Neural progenitor cell (in vitro differentiated cells): ENCODE measurements around the gene GABBR2.

Experiments
- EZH2 ChIP-seq: fragments of 200-600 bp; sonication (generic); IDR thresholded peaks from 2 replicates; pipeline ENCODE4 v1.6.1; 2017; ENCODE audit warnings: antibody characterized with exemption, mild to moderate bottlenecking, moderate library complexity
- TF ChIP-seq, protein P1 (sequence below): fragments of 200-600 bp; sonication (generic); IDR thresholded peaks from 2 replicates; pipeline ENCODE4 v1.5.1; 2017; ENCODE audit warnings: antibody characterized with exemption, mild to moderate bottlenecking

DNA sequence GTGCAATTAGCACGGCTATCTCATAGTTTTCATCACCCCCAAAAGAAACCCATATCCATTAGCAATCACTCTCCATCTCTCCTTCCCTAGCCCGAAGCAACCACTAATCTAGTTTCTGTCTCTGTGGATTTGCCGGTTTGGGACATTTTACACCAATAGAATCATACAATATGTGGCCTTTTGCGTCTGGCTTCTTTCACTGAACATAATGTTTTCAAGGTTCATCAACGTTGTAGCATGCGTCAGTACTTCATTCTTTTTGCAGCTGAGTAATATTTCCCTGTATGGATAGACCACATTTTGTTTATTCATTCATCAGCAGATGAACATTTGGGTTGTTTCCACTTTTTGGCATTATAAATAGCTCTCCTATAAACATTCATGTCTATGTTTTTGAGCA is 377.9 kb downstream of the GABBR2 start:
- TF ChIP-seq, protein P1, sequence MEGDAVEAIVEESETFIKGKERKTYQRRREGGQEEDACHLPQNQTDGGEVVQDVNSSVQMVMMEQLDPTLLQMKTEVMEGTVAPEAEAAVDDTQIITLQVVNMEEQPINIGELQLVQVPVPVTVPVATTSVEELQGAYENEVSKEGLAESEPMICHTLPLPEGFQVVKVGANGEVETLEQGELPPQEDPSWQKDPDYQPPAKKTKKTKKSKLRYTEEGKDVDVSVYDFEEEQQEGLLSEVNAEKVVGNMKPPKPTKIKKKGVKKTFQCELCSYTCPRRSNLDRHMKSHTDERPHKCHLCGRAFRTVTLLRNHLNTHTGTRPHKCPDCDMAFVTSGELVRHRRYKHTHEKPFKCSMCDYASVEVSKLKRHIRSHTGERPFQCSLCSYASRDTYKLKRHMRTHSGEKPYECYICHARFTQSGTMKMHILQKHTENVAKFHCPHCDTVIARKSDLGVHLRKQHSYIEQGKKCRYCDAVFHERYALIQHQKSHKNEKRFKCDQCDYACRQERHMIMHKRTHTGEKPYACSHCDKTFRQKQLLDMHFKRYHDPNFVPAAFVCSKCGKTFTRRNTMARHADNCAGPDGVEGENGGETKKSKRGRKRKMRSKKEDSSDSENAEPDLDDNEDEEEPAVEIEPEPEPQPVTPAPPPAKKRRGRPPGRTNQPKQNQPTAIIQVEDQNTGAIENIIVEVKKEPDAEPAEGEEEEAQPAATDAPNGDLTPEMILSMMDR, result no peak
- TF ChIP-seq EZH2, result no peak
